Left lung (tissue), 14 donors: ENCODE data around the gene BANK1. TPM values are rescaled to one million over a fixed set of nuclear protein-coding genes. Genes with fewer than 3 reads are reported as not detected.
A peak's percentile ranks its signal among the peaks of the same experiment; 100 is the strongest.

Experiments
- ATAC-seq: fragments of 200-7000 bp; cut with Tn5 transposase; one replicate; pipeline ENCODE4 v1.9.1; 2020; ENCODE audit warnings: moderate library complexity
- DNase-seq, 4 donors: peaks; one replicate each; pipeline ENCODE4 v3.0.0-alpha.2; 2013 to 2020
- H3K27ac ChIP-seq, 2 donors: fragments of 200-600 bp; sonication (generic) in 1 of 2; one replicate each; pipeline versions ENCODE4 v1.5.0 to v1.8.0; 2020 to 2021
- H3K27me3 ChIP-seq, 2 donors: fragments of 200-600 bp; sonication (generic) in 1 of 2; one replicate each; pipeline versions ENCODE4 v1.5.0 to v1.8.0; 2020 to 2021
- H3K36me3 ChIP-seq, 2 donors: fragments of 200-600 bp; sonication (generic) in 1 of 2; one replicate each; pipeline versions ENCODE4 v1.5.0 to v1.8.0; 2020 to 2021
- H3K4me1 ChIP-seq, 2 donors: fragments of 200-600 bp; one replicate each; pipeline ENCODE4 v1.8.0; 2021
- H3K4me3 ChIP-seq, 2 donors: fragments of 200-600 bp; sonication (generic) in 1 of 2; one replicate each; pipeline versions ENCODE4 v1.5.0 to v1.8.0; 2020 to 2021; ENCODE audit warnings: mild to moderate bottlenecking in 1 of 2
- H3K9me3 ChIP-seq, 2 donors: fragments of 200-600 bp; sonication (generic) in 1 of 2; one replicate each; pipeline versions ENCODE4 v1.5.0 to v1.8.0; 2020 to 2021
- intact Hi-C, 2 donors: fragments of 100-400 bp; cut with DNase I; formaldehyde crosslinking; loops; one replicate each; pipeline versions ENCODE4 v1.11.2 to v1.14.2; 2022
- long read RNA-seq, 12 donors: library from polyadenylated mRNA in 2 of 12; unstranded in 2 of 12; transcript quantifications; one replicate each; pipeline ENCODE4 v2.0.0 and lab custom pipeline, GENCODE V29; 2019 to 2026
- polyA plus RNA-seq, 6 donors: library from polyadenylated mRNA; unstranded; fragments of 120-200 nt; gene quantifications; one replicate each; pipeline ENCODE4 v1.2.1, GENCODE V29; 2013; ENCODE audit not compliant: insufficient read length in 6 of 6
- total RNA-seq, 2 donors: library from RNA; stranded (reverse); fragmentation: NEBNext Ultra II Directional; extraction: Animal tissue kit (Norgen Biotek cat#: 25700); gene quantifications; one replicate each; pipeline ENCODE4 v1.2.1, GENCODE V29; 2021
- TF ChIP-seq, protein P1 (sequence below), 2 donors: fragments of 200-600 bp; sonication (generic) in 1 of 2; IDR thresholded peaks; one replicate each; pipeline versions ENCODE4 v1.5.0 to v1.8.0; 2021; ENCODE audit warnings: antibody characterized with exemption in 2 of 2
- donor health status: DM: no; HTN: yes; CAD: no.
- donor health status: DM: no; HTN: no; CAD: no.

BANK1 gene, protein sequence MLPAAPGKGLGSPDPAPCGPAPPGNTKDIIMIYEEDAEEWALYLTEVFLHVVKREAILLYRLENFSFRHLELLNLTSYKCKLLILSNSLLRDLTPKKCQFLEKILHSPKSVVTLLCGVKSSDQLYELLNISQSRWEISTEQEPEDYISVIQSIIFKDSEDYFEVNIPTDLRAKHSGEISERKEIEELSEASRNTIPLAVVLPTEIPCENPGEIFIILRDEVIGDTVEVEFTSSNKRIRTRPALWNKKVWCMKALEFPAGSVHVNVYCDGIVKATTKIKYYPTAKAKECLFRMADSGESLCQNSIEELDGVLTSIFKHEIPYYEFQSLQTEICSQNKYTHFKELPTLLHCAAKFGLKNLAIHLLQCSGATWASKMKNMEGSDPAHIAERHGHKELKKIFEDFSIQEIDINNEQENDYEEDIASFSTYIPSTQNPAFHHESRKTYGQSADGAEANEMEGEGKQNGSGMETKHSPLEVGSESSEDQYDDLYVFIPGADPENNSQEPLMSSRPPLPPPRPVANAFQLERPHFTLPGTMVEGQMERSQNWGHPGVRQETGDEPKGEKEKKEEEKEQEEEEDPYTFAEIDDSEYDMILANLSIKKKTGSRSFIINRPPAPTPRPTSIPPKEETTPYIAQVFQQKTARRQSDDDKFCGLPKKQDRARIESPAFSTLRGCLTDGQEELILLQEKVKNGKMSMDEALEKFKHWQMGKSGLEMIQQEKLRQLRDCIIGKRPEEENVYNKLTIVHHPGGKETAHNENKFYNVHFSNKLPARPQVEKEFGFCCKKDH
- 10 to 100 TPM in 1 of 2 donors, 1 to 10 TPM in 1; 9.1 to 11.1 TPM for total RNA-seq
- polyA plus RNA-seq: 1 to 10 TPM; 1.7 to 2.7 (median 2.3) TPM
- long read RNA-seq, donor 1: 0 reads
- long read RNA-seq, donor 2: 0 reads
- long read RNA-seq, donor 3: 0 reads
- long read RNA-seq, donor 4, partial matches to known transcripts: 8 of 8 reads
- long read RNA-seq, donor 4, other reads (novel, unspliced or antisense): 0 of 8 reads
- long read RNA-seq, donor 5: 0 reads
- long read RNA-seq, donor 6: 0 reads
- long read RNA-seq, donor 7: 0 reads
- long read RNA-seq, donor 8, partial matches to known transcripts: 0 of 1 reads
- long read RNA-seq, donor 8, other reads (novel, unspliced or antisense): 0 of 1 reads
- long read RNA-seq, donor 9: 0 reads
- long read RNA-seq, donor 10: 0 reads
- long read RNA-seq, donor 11: 0 reads
- long read RNA-seq, donor 12: 0 reads

DNA sequence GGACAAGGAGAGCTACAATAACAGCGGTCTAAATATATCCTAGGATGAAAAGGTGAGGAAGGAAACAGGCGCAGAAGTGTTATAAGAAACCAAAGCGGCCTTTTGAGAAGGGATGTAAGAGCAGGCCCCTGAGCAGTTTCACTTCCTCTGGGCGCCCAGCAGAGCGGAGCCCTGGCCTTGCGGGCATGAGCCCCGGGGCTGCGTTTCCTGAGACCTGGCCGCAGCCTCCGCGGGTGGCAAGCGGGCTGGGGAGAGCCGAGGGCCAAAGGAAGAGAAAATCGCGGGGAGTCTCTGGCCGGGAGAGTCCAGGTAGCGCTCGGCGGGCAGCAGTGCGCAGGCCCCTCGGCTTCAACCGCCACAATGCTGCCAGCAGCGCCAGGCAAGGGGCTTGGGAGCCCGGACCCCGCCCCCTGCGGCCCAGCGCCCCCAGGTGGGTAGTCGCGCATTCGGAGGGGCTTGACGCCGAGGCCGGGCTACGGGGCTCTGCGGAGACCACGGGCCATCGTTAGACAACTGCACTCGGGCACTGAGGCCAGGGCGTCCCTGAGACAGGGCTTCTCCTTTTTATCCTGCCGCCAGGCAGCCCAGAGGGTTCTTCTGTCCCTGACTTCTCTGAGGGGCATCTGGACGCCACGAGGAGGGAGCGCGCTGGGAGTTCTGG lies at the start of gene BANK1:
Gene BANK1, plus strand, starts transcription at position 210 of the 661 bp plus-strand sequence. Its CDS starts 151 bp downstream, at position 361.
- peak within 1 kb of the TSS; percentile 36 to 51 for H3K4me3 ChIP-seq
- DNase-seq (peak; percentile 19 to 92 (median 52)), ATAC-seq (peak; percentile 90)
- H3K4me1 ChIP-seq: peaks cover 0 to 17% of the 10 kb centered on the region in 2 donors
- intact Hi-C loops: no loop called here
- H3K27me3 ChIP-seq: peaks cover 4 to 16% of the 10 kb centered on the region in 2 donors
- TF ChIP-seq, protein P1, sequence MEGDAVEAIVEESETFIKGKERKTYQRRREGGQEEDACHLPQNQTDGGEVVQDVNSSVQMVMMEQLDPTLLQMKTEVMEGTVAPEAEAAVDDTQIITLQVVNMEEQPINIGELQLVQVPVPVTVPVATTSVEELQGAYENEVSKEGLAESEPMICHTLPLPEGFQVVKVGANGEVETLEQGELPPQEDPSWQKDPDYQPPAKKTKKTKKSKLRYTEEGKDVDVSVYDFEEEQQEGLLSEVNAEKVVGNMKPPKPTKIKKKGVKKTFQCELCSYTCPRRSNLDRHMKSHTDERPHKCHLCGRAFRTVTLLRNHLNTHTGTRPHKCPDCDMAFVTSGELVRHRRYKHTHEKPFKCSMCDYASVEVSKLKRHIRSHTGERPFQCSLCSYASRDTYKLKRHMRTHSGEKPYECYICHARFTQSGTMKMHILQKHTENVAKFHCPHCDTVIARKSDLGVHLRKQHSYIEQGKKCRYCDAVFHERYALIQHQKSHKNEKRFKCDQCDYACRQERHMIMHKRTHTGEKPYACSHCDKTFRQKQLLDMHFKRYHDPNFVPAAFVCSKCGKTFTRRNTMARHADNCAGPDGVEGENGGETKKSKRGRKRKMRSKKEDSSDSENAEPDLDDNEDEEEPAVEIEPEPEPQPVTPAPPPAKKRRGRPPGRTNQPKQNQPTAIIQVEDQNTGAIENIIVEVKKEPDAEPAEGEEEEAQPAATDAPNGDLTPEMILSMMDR (IDR thresholded peaks at IDR 0.05): no peak
- peaks cover 0 to 3% of the 10 kb centered on the region in 2 donors for H3K9me3 ChIP-seq
- H3K36me3 ChIP-seq: no peaks in the 10 kb centered on the region
- peak within 1 kb of the TSS; percentile 83 to 86 for H3K27ac ChIP-seq

DNA sequence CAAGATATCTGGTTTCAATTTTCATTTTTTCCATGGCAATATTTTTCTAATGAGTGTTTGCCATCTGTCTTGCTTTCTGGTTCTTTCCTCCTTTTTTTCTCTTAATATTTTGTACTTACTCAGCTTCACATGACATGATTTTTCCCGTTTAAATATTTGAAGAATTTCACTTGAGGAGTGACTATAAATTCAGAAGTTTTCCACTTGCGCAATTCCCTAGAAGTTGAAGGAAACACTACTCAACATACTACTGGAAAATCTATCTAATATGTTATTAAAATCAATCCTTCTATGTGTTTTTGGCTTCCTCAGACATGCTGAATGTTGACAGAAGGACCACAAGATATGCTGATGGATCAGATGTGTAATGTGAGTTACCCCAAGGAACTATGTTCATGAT lies 36.8 kb upstream of the BANK1 start:
- H3K27ac ChIP-seq: no peak overlapping the region
- TF ChIP-seq, protein P1 (IDR thresholded peaks at IDR 0.05): no peak
- ATAC-seq (no peak), DNase-seq (no peak)
- intact Hi-C loops: no loop called here
- H3K9me3 ChIP-seq: peaks cover 0 to 5% of the 10 kb centered on the region in 2 donors
- no peaks in the 10 kb centered on the region for H3K36me3 ChIP-seq
- H3K27me3 ChIP-seq: no peaks in the 10 kb centered on the region
- no peaks in the 10 kb centered on the region for H3K4me1 ChIP-seq
- H3K4me3 ChIP-seq: no peak overlapping the region

DNA sequence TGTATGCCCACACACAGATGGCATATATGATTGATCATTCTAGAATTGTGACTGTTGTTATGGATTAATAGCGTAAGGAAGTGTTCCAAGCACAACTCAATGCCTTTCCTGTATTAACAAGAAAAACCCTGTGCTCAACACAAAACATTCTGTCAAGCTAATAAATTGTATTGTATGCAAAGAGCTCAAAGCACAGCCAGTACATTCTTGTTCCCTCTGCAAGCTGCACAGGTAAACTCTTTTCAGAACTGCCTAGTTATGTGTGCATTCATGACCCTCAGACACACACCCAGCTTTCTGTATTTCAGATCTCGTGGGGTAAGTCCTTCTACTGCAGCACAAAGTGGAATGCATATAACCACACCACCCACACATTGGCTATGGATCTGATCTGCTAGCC lies 34.3 kb upstream of the BANK1 start:
- Histone ChIP-seq H3K4me1 (no peaks in the 10 kb centered on the region), H3K27me3 (no peaks in the 10 kb centered on the region), H3K36me3 (no peaks in the 10 kb centered on the region), H3K4me3 (no peak overlapping the region), H3K27ac (no peak overlapping the region), H3K9me3 (peaks cover 0 to 5% of the 10 kb centered on the region in 2 donors)
- ATAC-seq (no peak), DNase-seq (no peak)
- intact Hi-C loops: no loop called here
- TF ChIP-seq, protein P1 (IDR thresholded peaks at IDR 0.05): no peak

DNA sequence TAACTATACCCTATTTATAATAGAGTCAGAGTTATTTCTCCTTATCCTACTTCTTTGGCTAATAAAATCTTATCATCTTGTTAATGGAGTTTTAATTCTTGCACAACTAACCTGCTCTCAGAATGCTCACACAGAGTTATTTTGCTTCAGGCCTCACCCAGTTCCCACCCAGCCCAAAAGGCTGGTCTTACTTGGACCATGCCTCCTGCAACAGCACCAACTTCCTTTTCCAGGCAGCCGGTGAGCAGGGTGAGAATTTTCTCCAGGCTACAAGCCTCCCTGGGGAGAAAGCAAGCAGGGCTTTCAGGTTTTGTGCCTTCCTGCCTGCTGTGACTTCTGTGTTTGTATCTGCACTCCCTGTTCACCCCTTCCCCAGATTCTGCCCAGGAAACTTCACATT lies 29.1 kb upstream of the BANK1 start:
- Histone ChIP-seq H3K9me3 (peaks cover 0 to 4% of the 10 kb centered on the region in 2 donors), H3K27me3 (no peaks in the 10 kb centered on the region), H3K4me1 (no peaks in the 10 kb centered on the region), H3K4me3 (no peak overlapping the region), H3K27ac (no peak overlapping the region), H3K36me3 (no peaks in the 10 kb centered on the region)
- intact Hi-C loops: no loop called here
- no peak for ATAC-seq
- DNase-seq: no peak
- TF ChIP-seq, protein P1 (IDR thresholded peaks at IDR 0.05): no peak
